SK-N-MC (cell line): ENCODE results near the gene TTC6.

Source experiments
- EZH2 ChIP-seq: fragments of 200-600 bp; sonication (generic); IDR thresholded peaks from one replicate; pipeline ENCODE4 v1.6.1; 2017; ENCODE audit warnings: antibody characterized with exemption
- POLR2AphosphoS5 ChIP-seq: IDR thresholded peaks from 2 replicates; pipeline ENCODE4 v1.6.1; 2012; ENCODE audit warnings: mild to moderate bottlenecking, low read depth, low read length, borderline replicate concordance

- TF ChIP-seq POLR2AphosphoS5: no peak; the same call in 1 of the 2 replicates
- TF ChIP-seq EZH2: no peak
Measured at GRCh38 chr14:37594238-37594970, 1.0 kb upstream of the TTC6 start.
